ENCODE data around the gene CPPED1.

Gene CPPED1

GRCh38 chr16:12681653-12682052 lies 122.0 kb downstream of the CPPED1 start:
- DNase-seq: no peak
- Mint-ChIP-seq H3K9me3 (no peaks in the 10 kb centered on the region), H3K27me3 (no peaks in the 10 kb centered on the region), H3K4me3 (no peak overlapping the region), H3K4me1 (ENCODE audit: low read depth) (peaks cover 14% of the 10 kb centered on the region), H3K36me3 (ENCODE audit: low read depth) (no peaks in the 10 kb centered on the region), H3K27ac (no peak overlapping the region)

- Mint-ChIP-seq H3K4me3 (no peak overlapping the region), H3K27me3 (no peaks in the 10 kb centered on the region)
Measured at GRCh38 chr16:12680531-12680930, 123.2 kb downstream of the CPPED1 start.

DNA sequence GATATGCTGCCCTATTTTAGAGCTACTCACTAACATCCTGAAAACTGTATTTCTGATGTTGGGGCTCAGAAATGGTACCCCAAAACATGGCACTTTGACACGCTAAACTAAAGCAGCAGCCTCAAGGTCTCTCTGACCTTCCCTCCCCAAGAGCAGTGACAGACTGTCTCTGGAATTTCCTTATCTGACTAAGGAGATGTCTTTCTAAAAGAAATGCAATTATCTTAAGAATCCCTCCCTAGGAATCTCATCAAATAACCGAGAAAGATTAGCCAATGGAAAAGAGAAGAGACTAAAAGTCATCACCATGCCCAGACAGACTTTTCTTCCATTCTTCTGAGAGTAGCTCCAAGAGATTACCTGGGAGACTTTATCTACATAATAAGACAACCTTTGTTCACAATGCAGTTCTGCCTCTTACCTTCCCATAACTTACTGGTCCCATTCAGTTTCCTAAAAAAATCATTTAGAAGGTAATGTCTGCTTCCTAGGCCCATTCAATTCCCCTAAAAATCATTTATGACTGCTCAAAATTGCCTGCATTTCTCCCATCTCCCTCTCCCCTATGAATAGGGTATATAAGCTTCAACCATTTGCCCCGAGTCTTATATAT lies 123.9 kb downstream of the CPPED1 start:
- Mint-ChIP-seq H3K27me3 (no peaks in the 10 kb centered on the region), H3K4me3 (no peak overlapping the region), H3K4me1 (ENCODE audit: low read depth) (peaks cover 19% of the 10 kb centered on the region), H3K36me3 (ENCODE audit: low read depth) (no peaks in the 10 kb centered on the region), H3K27ac (no peak overlapping the region), H3K9me3 (no peaks in the 10 kb centered on the region)
- DNase-seq: no peak

More at GRCh38 chr16:12680531-12680930, 123.2 kb downstream of the CPPED1 start:
- Mint-ChIP-seq H3K36me3 (ENCODE audit: low read depth) (no peaks in the 10 kb centered on the region), H3K4me1 (ENCODE audit: low read depth) (peaks cover 18% of the 10 kb centered on the region), H3K9me3 (no peaks in the 10 kb centered on the region), H3K27ac (no peak overlapping the region)
- DNase-seq: no peak

GRCh38 chr16:12678983-12679382 lies 124.7 kb downstream of the CPPED1 start:
- no peak overlapping the region for H3K27ac Mint-ChIP-seq
- no peak for DNase-seq
- peaks cover 19% of the 10 kb centered on the region for H3K4me1 Mint-ChIP-seq (ENCODE audit: low read depth)
- H3K27me3 Mint-ChIP-seq: no peaks in the 10 kb centered on the region
- no peaks in the 10 kb centered on the region for H3K9me3 Mint-ChIP-seq
- no peak overlapping the region for H3K4me3 Mint-ChIP-seq
- H3K36me3 Mint-ChIP-seq (ENCODE audit: low read depth): no peaks in the 10 kb centered on the region

- peak overlapping the region; percentile 2 for H3K4me3 Mint-ChIP-seq
- H3K4me1 Mint-ChIP-seq (ENCODE audit: low read depth): peaks cover 19% of the 10 kb centered on the region
- DNase-seq: no peak
- no peaks in the 10 kb centered on the region for H3K36me3 Mint-ChIP-seq (ENCODE audit: low read depth)
- no peaks in the 10 kb centered on the region for H3K27me3 Mint-ChIP-seq
- H3K27ac Mint-ChIP-seq: peak overlapping the region; percentile 51
- no peaks in the 10 kb centered on the region for H3K9me3 Mint-ChIP-seq
Measured at GRCh38 chr16:12677502-12677901, 126.2 kb downstream of the CPPED1 start.

GRCh38 chr16:12675852-12676251 lies 127.8 kb downstream of the CPPED1 start:
- H3K9me3 Mint-ChIP-seq: no peaks in the 10 kb centered on the region
- no peak overlapping the region for H3K4me3 Mint-ChIP-seq
- H3K27ac Mint-ChIP-seq: no peak overlapping the region
- no peaks in the 10 kb centered on the region for H3K27me3 Mint-ChIP-seq
- H3K36me3 Mint-ChIP-seq (ENCODE audit: low read depth): no peaks in the 10 kb centered on the region
- DNase-seq: no peak
- H3K4me1 Mint-ChIP-seq (ENCODE audit: low read depth): peaks cover 19% of the 10 kb centered on the region

GRCh38 chr16:12675046-12675445 lies 128.6 kb downstream of the CPPED1 start:
- H3K9me3 Mint-ChIP-seq: no peaks in the 10 kb centered on the region
- H3K27me3 Mint-ChIP-seq: no peaks in the 10 kb centered on the region
- H3K27ac Mint-ChIP-seq: no peak overlapping the region
- no peak overlapping the region for H3K4me3 Mint-ChIP-seq
- peaks cover 19% of the 10 kb centered on the region for H3K4me1 Mint-ChIP-seq (ENCODE audit: low read depth)
- no peak for DNase-seq
- no peaks in the 10 kb centered on the region for H3K36me3 Mint-ChIP-seq (ENCODE audit: low read depth)

DNA sequence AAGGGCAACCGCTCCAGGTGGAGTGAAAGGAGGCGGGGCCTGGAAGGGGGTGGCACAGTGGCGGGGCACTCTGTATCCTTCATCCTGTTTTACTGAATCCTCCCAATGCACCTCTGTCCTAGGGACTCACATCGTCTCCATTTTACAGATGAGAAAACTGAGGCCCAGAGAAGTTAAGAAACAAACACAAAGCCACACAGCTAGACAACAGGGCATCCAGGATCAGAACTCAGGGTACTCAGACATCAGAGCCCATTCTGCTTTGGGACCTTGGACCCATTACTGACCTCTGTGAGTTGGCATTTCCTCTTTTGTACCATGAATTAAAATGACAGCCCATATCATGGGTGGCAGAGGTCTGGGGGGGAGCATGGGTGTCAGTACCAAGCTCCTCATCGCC lies 129.2 kb downstream of the CPPED1 start:
- DNase-seq: no peak
- Mint-ChIP-seq H3K27ac (no peak overlapping the region), H3K4me1 (ENCODE audit: low read depth) (peaks cover 19% of the 10 kb centered on the region), H3K4me3 (no peak overlapping the region), H3K27me3 (no peaks in the 10 kb centered on the region), H3K9me3 (no peaks in the 10 kb centered on the region), H3K36me3 (ENCODE audit: low read depth) (peaks cover under 1% of the 10 kb centered on the region)

DNA sequence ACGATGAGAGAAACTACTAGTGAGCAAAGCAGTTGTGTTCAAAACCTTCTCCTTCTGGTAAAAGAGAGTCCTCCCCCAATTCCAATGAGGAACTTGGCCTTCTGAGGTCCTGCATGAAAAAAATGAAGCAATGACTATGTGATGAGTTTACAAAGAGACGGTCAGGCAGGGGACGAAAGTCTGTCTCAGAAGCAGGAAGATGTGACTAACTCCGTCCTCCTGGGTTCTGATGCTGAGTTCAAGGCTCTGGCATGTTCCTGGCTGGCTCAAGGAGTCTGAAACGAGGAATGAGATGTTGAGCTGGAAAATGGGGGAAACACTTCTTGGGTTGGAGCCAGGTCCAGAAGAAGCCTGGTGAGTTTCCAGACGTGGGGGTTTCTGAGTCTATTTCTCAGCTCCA lies 129.6 kb downstream of the CPPED1 start:
- Mint-ChIP-seq H3K36me3 (ENCODE audit: low read depth) (peaks cover 5% of the 10 kb centered on the region), H3K27me3 (no peaks in the 10 kb centered on the region), H3K9me3 (peaks cover 3% of the 10 kb centered on the region), H3K4me3 (no peak overlapping the region), H3K4me1 (ENCODE audit: low read depth) (peaks cover 19% of the 10 kb centered on the region), H3K27ac (no peak overlapping the region)
- no peak for DNase-seq

DNA sequence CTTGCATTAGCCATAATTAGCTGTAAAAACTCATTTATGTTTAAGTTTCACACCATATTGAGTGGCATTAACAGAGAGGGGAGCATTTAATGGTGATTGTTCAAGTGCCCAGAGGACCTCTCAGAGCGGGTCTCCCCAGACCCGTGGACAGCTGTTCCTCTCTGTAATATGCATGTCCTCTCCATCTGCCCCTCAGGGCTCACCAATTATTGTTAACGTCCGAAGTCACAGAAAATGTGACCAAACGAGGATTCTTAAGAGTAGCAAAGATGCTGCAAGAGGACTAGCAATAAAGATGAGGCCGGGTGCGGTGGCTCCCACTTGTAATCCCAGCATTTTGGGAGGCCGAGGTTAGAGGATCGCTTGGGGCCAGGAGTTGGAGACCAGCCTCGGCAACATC lies 130.2 kb downstream of the CPPED1 start:
- H3K27me3 Mint-ChIP-seq: no peaks in the 10 kb centered on the region
- no peak overlapping the region for H3K4me3 Mint-ChIP-seq
- peaks cover 11% of the 10 kb centered on the region for H3K36me3 Mint-ChIP-seq (ENCODE audit: low read depth)
- peaks cover 9% of the 10 kb centered on the region for H3K9me3 Mint-ChIP-seq
- H3K4me1 Mint-ChIP-seq (ENCODE audit: low read depth): peaks cover 19% of the 10 kb centered on the region
- H3K27ac Mint-ChIP-seq: no peak overlapping the region
- DNase-seq: no peak

DNA sequence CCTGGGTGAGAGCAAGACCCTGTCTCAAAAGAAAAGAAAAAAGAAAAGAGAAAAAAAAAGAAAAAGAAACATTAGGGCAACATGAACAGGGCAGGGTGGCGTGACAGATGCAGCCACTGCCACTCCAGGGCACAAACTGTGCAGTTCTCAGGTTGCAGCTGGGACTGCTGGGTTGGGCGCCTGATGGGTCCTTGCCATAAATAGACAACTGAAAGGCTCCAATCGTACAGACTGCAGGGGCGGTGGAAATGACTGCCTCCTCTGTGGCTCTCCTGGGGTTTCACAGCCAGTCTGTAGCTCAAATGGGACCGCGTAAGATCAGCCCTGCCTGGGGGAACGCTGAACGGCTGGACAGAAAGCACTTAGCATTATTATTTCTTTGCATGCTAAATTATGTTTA lies 130.7 kb downstream of the CPPED1 start:
- peaks cover 10% of the 10 kb centered on the region for H3K9me3 Mint-ChIP-seq
- DNase-seq: no peak
- H3K36me3 Mint-ChIP-seq (ENCODE audit: low read depth): peaks cover 13% of the 10 kb centered on the region
- no peak overlapping the region for H3K27ac Mint-ChIP-seq
- H3K4me1 Mint-ChIP-seq (ENCODE audit: low read depth): peaks cover 18% of the 10 kb centered on the region
- H3K27me3 Mint-ChIP-seq: no peaks in the 10 kb centered on the region
- H3K4me3 Mint-ChIP-seq: no peak overlapping the region

DNA sequence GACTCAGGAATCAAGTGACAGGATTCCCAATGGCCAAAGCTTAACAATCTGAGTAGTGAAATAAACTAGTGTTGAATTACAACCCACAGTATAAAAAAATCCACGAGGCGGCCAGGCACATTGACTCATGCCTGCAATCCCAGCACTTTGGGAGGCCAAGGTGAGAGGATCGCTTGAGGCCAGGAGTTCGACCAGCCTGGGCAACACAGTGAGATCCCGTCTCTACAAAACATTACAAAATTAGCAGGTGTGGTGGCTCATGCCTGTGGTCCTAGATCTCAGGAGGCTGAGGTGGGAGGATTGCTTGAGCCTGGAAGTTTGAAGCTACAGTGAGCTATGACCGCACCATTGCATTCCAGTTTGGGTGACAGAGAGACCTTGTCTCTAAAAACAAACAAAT lies 133.8 kb downstream of the CPPED1 start:
- H3K9me3 Mint-ChIP-seq: peaks cover 27% of the 10 kb centered on the region

GRCh38 chr16:12667909-12668308 lies 135.8 kb downstream of the CPPED1 start:
- Mint-ChIP-seq H3K4me3 (no peak overlapping the region), H3K27me3 (no peaks in the 10 kb centered on the region), H3K36me3 (ENCODE audit: low read depth) (peaks cover 47% of the 10 kb centered on the region), H3K27ac (no peak overlapping the region), H3K4me1 (ENCODE audit: low read depth) (no peaks in the 10 kb centered on the region), H3K9me3 (peaks cover 29% of the 10 kb centered on the region)
- DNase-seq: no peak

More for the DNA sequence above, 133.8 kb downstream of the CPPED1 start:
- no peak overlapping the region for H3K27ac Mint-ChIP-seq
- no peak for DNase-seq
- H3K36me3 Mint-ChIP-seq (ENCODE audit: low read depth): peaks cover 28% of the 10 kb centered on the region
- H3K4me3 Mint-ChIP-seq: no peak overlapping the region
- no peaks in the 10 kb centered on the region for H3K27me3 Mint-ChIP-seq
- no peaks in the 10 kb centered on the region for H3K4me1 Mint-ChIP-seq (ENCODE audit: low read depth)

GRCh38 chr16:12664164-12664733 lies 139.4 kb downstream of the CPPED1 start:
- Mint-ChIP-seq H3K4me1 (ENCODE audit: low read depth) (no peaks in the 10 kb centered on the region), H3K4me3 (no peak overlapping the region), H3K27ac (no peak overlapping the region), H3K9me3 (peaks cover 33% of the 10 kb centered on the region), H3K27me3 (no peaks in the 10 kb centered on the region), H3K36me3 (ENCODE audit: low read depth) (peaks cover 50% of the 10 kb centered on the region)
- DNase-seq: no peak

GRCh38 chr16:12661656-12662172 lies 142.0 kb downstream of the CPPED1 start:
- Mint-ChIP-seq H3K9me3 (peaks cover 29% of the 10 kb centered on the region), H3K27me3 (no peaks in the 10 kb centered on the region), H3K4me1 (ENCODE audit: low read depth) (no peaks in the 10 kb centered on the region), H3K4me3 (no peak overlapping the region), H3K36me3 (ENCODE audit: low read depth) (peaks cover 31% of the 10 kb centered on the region), H3K27ac (no peak overlapping the region)
- DNase-seq: no peak
